ENCODE data around the gene ZNF552. TPM values are rescaled to one million over a fixed set of nuclear protein-coding genes. Genes with fewer than 3 reads are reported as not detected.

Gene ZNF552
- total RNA-seq (2022; extraction: Qiagen RNA extraction) = 4.9 to 6.3 TPM (median 5.2 TPM) in 5 replicates

GRCh38 chr19:57814505-57815246 lies at the start of gene ZNF552:
ZNF552 (minus strand) TSS chr19:57814913; CDS start chr19:57814743, 170 bp downstream.

GRCh38 chr19:57849666-57850473 lies 35.2 kb upstream of the ZNF552 start, which contains the start of gene ZNF587:
ZNF587 (plus strand) TSS chr19:57849859; CDS start chr19:57850039, 180 bp downstream.

GRCh38 chr19:57830071-57830602 lies 15.4 kb upstream of the ZNF552 start, which contains the start of gene ZNF587B:
ZNF587B (plus strand) TSS chr19:57830299; CDS start chr19:57830529, 230 bp downstream.

GRCh38 chr19:57769345-57770131 lies 45.2 kb downstream of the ZNF552 start, which contains the start of gene ZNF586:
ZNF586 (plus strand) TSS chr19:57769676; CDS start chr19:57769843, 167 bp downstream.

Other genes with a start within 250 kb of the ZNF552 start
- gene ZNF416, start 236.0 kb downstream of the ZNF552 start, total RNA-seq (2022; extraction: Qiagen RNA extraction) = 3.8 to 5.0 TPM (median 4.4 TPM) in 5 replicates
- gene ZIK1, start 230.8 kb downstream of the ZNF552 start, total RNA-seq (2022; extraction: Qiagen RNA extraction) = 0.03 to 0.08 TPM in 2 of 5 replicates, not detected in the others
- gene ZNF530, start 215.0 kb downstream of the ZNF552 start, total RNA-seq (2022; extraction: Qiagen RNA extraction) = 4.3 to 5.1 TPM (median 4.6 TPM) in 5 replicates
- gene ZNF134, start 200.7 kb downstream of the ZNF552 start, total RNA-seq (2022; extraction: Qiagen RNA extraction) = 7.3 to 9.0 TPM (median 8.1 TPM) in 5 replicates
- gene ZNF211, start 181.7 kb downstream of the ZNF552 start, total RNA-seq (2022; extraction: Qiagen RNA extraction) = 6.3 to 6.9 TPM (median 6.8 TPM) in 5 replicates
- gene ZSCAN4, start 146.0 kb downstream of the ZNF552 start, total RNA-seq (2022; extraction: Qiagen RNA extraction) = not detected in 5 replicates
- gene ZNF551, start 132.9 kb downstream of the ZNF552 start, total RNA-seq (2022; extraction: Qiagen RNA extraction) = 4.4 to 6.4 TPM (median 5.4 TPM) in 5 replicates
- gene ZNF154, start 105.7 kb downstream of the ZNF552 start, total RNA-seq (2022; extraction: Qiagen RNA extraction) = not detected in 5 replicates
- 0.88 to 1.1 TPM (median 1.1 TPM) in 5 replicates for gene ZNF671, start 87.3 kb downstream of the ZNF552 start, total RNA-seq (2022; extraction: Qiagen RNA extraction)
- gene ZNF776, start 68.1 kb downstream of the ZNF552 start, total RNA-seq (2022; extraction: Qiagen RNA extraction) = 5.5 to 6.9 TPM (median 5.6 TPM) in 5 replicates
- 5.6 to 7.2 TPM (median 6.4 TPM) in 5 replicates for gene ZNF586, start 45.2 kb downstream of the ZNF552 start, total RNA-seq (2022; extraction: Qiagen RNA extraction)
- gene ZNF587B, start 15.4 kb upstream of the ZNF552 start, total RNA-seq (2022; extraction: Qiagen RNA extraction) = 7.1 to 11.0 TPM (median 9.1 TPM) in 5 replicates
- 4.2 to 8.9 TPM (median 7.5 TPM) in 5 replicates for gene ZNF587, start 34.9 kb upstream of the ZNF552 start, total RNA-seq (2022; extraction: Qiagen RNA extraction)
- gene ZNF814, start 74.1 kb upstream of the ZNF552 start, total RNA-seq (2022; extraction: Qiagen RNA extraction) = 1.3 to 2.5 TPM (median 1.9 TPM) in 5 replicates
- 3.1 to 6.2 TPM (median 4.6 TPM) in 5 replicates for gene ZNF417, start 101.7 kb upstream of the ZNF552 start, total RNA-seq (2022; extraction: Qiagen RNA extraction)
- 1.1 to 1.6 TPM (median 1.2 TPM) in 5 replicates for gene ZNF418, start 120.5 kb upstream of the ZNF552 start, total RNA-seq (2022; extraction: Qiagen RNA extraction)
- gene ZNF256, start 132.8 kb upstream of the ZNF552 start, total RNA-seq (2022; extraction: Qiagen RNA extraction) = 0.99 to 1.4 TPM (median 1.3 TPM) in 5 replicates
- gene C19orf18, start 159.6 kb upstream of the ZNF552 start, total RNA-seq (2022; extraction: Qiagen RNA extraction) = not detected in 5 replicates
- 1.3 to 3.8 TPM (median 2.3 TPM) in 5 replicates for gene ZNF606, start 187.9 kb upstream of the ZNF552 start, total RNA-seq (2022; extraction: Qiagen RNA extraction)
- not detected in 5 replicates for gene ZSCAN1, start 219.1 kb upstream of the ZNF552 start, total RNA-seq (2022; extraction: Qiagen RNA extraction)
- gene ZNF135, start 244.4 kb upstream of the ZNF552 start, total RNA-seq (2022; extraction: Qiagen RNA extraction) = not detected in 5 replicates